ENCODE measurements around the gene FOXL3. TPM values are rescaled to one million over a fixed set of nuclear protein-coding genes. Genes with fewer than 3 reads are reported as not detected.

FOXL3 gene
- total RNA-seq, 1 donor from 2014 or later, result not detected

GRCh38 chr7:274266-274665 lies 15.7 kb upstream of the FOXL3 start:
- Mint-ChIP-seq H3K4me3 (ENCODE audit: unreplicated experiment) (no peak overlapping the region), H3K36me3 (ENCODE audit: low read depth) (peaks cover 5% of the 10 kb centered on the region), H3K9me3 (ENCODE audit: low read depth) (peaks cover 10% of the 10 kb centered on the region), H3K27me3 (ENCODE audit: low read depth) (peaks cover 2% of the 10 kb centered on the region), H3K27ac (ENCODE audit: unreplicated experiment) (no peak overlapping the region), H3K4me1 (ENCODE audit: low read depth) (peaks cover 12% of the 10 kb centered on the region)
- DNase-seq (ENCODE audit: low spot score), result no peak
- TF ChIP-seq CTCF (IDR thresholded peaks at IDR 0.05), result no peak

GRCh38 chr7:276230-276835 lies 13.6 kb upstream of the FOXL3 start:
- DNase-seq (ENCODE audit: low spot score), result peak; percentile 72
- no peak overlapping the region for H3K27ac Mint-ChIP-seq (ENCODE audit: unreplicated experiment)
- peaks cover 4% of the 10 kb centered on the region for H3K4me1 Mint-ChIP-seq (ENCODE audit: low read depth)
- peaks cover 10% of the 10 kb centered on the region for H3K9me3 Mint-ChIP-seq (ENCODE audit: low read depth)
- TF ChIP-seq CTCF (IDR thresholded peaks at IDR 0.05), result no peak
- peaks cover 9% of the 10 kb centered on the region for H3K27me3 Mint-ChIP-seq (ENCODE audit: low read depth)
- H3K4me3 Mint-ChIP-seq (ENCODE audit: unreplicated experiment), result no peak overlapping the region
- peaks cover 5% of the 10 kb centered on the region for H3K36me3 Mint-ChIP-seq (ENCODE audit: low read depth)

GRCh38 chr7:277228-277627 lies 12.7 kb upstream of the FOXL3 start:
- H3K9me3 Mint-ChIP-seq (ENCODE audit: low read depth), result peaks cover 10% of the 10 kb centered on the region
- peaks cover 9% of the 10 kb centered on the region for H3K27me3 Mint-ChIP-seq (ENCODE audit: low read depth)
- no peak for DNase-seq (ENCODE audit: low spot score)
- H3K36me3 Mint-ChIP-seq (ENCODE audit: low read depth), result peaks cover 5% of the 10 kb centered on the region
- no peak overlapping the region for H3K4me3 Mint-ChIP-seq (ENCODE audit: unreplicated experiment)
- no peak for TF ChIP-seq CTCF (IDR thresholded peaks at IDR 0.05)
- no peak overlapping the region for H3K27ac Mint-ChIP-seq (ENCODE audit: unreplicated experiment)
- no peaks in the 10 kb centered on the region for H3K4me1 Mint-ChIP-seq (ENCODE audit: low read depth)

- TF ChIP-seq CTCF (IDR thresholded peaks at IDR 0.05), result no peak
- DNase-seq (ENCODE audit: low spot score), result peak; percentile 18
- Mint-ChIP-seq H3K36me3 (ENCODE audit: low read depth) (peaks cover 5% of the 10 kb centered on the region), H3K9me3 (ENCODE audit: low read depth) (peaks cover 8% of the 10 kb centered on the region), H3K4me3 (ENCODE audit: unreplicated experiment) (no peak overlapping the region), H3K27ac (ENCODE audit: unreplicated experiment) (no peak overlapping the region), H3K4me1 (ENCODE audit: low read depth) (no peaks in the 10 kb centered on the region), H3K27me3 (ENCODE audit: low read depth) (peaks cover 9% of the 10 kb centered on the region)
Observed at GRCh38 chr7:278081-278480, 11.9 kb upstream of the FOXL3 start.

- Mint-ChIP-seq H3K27me3 (ENCODE audit: low read depth) (peaks cover 15% of the 10 kb centered on the region), H3K4me1 (ENCODE audit: low read depth) (no peaks in the 10 kb centered on the region), H3K4me3 (ENCODE audit: unreplicated experiment) (no peak overlapping the region), H3K9me3 (ENCODE audit: low read depth) (peaks cover 4% of the 10 kb centered on the region), H3K36me3 (ENCODE audit: low read depth) (peaks cover 1% of the 10 kb centered on the region), H3K27ac (ENCODE audit: unreplicated experiment) (no peak overlapping the region)
- TF ChIP-seq CTCF (IDR thresholded peaks at IDR 0.05), result no peak
- DNase-seq (ENCODE audit: low spot score), result peak; percentile 63
Observed at GRCh38 chr7:279821-280220, 10.1 kb upstream of the FOXL3 start.

Data from chondrocyte (in vitro differentiated cells).